ENCODE measurements around the gene GTF2B.

- TF ChIP-seq CBX3 (IDR thresholded peaks at IDR 0.05; ENCODE audit: low read depth) (no peak), CTCF (IDR thresholded peaks at IDR 0.05 in 2 of 3, conservative IDR thresholded peaks at IDR 0.05 in 1 of 3; ENCODE audit: borderline replicate concordance in 1 of 3, insufficient read depth in 1 of 3, low read depth in 2 of 3, low read length in 2 of 3) (no peak), EZH2phosphoT487 (IDR thresholded peaks at IDR 0.05; ENCODE audit: borderline replicate concordance) (no peak), SP1 (IDR thresholded peaks at IDR 0.05; ENCODE audit: low read depth) (no peak), ZBTB33 (IDR thresholded peaks at IDR 0.05; ENCODE audit: extremely low read depth, insufficient replicate concordance, low read length) (no peak), REST (IDR thresholded peaks at IDR 0.05; ENCODE audit: low read depth) (no peak), CEBPB (IDR thresholded peaks at IDR 0.05; ENCODE audit: low read depth) (no peak), POLR2A (IDR thresholded peaks at IDR 0.05; ENCODE audit: borderline replicate concordance, extremely low read depth, insufficient read depth, insufficient read length) (no peak), ATF3 (IDR thresholded peaks at IDR 0.05) (no peak), JUND (IDR thresholded peaks at IDR 0.05) (no peak), POLR2AphosphoS5 (IDR thresholded peaks at IDR 0.05; ENCODE audit: low read depth, low read length) (no peak), EZH2 (IDR thresholded peaks at IDR 0.05) (no peak), YY1 (IDR thresholded peaks at IDR 0.05; ENCODE audit: extremely low read depth, insufficient replicate concordance, low read depth, low read length) (no peak), SRF (IDR thresholded peaks at IDR 0.05; ENCODE audit: low read depth) (no peak)
Measured at GRCh38 chr1:88890131-88890530, 1.2 kb downstream of the GTF2B start.
